Liver (tissue), 9 donors: ENCODE measurements around the gene SNAPC2. TPM values are rescaled to one million over a fixed set of nuclear protein-coding genes. Genes with fewer than 3 reads are reported as not detected.

Source experiments
- DNase-seq: peaks from one replicate; pipeline ENCODE4 v3.0.0-alpha.2; 2017; ENCODE audit warnings: low spot score
- H3K27ac ChIP-seq, 2 donors: one replicate each; pipeline ENCODE4 v1.7.0; 2013; ENCODE audit warnings: inconsistent platforms in 2 of 2, low read length in 2 of 2, control low read depth in 1 of 2, low read depth in 1 of 2, mild to moderate bottlenecking in 1 of 2
- H3K27me3 ChIP-seq, 4 donors: one replicate each; pipeline versions ENCODE4 v1.6.1 to v1.7.0; 2013; ENCODE audit warnings: low read length in 3 of 4, inconsistent platforms in 1 of 4, mild to moderate bottlenecking in 1 of 4, moderate library complexity in 1 of 4; ENCODE audit not compliant: control insufficient read depth in 4 of 4, insufficient read depth in 4 of 4
- H3K36me3 ChIP-seq, 4 donors: one replicate each; pipeline versions ENCODE4 v1.6.1 to v1.7.0; 2013; ENCODE audit warnings: low read length in 3 of 4, mild to moderate bottlenecking in 3 of 4, low read depth in 1 of 4, moderate library complexity in 1 of 4; ENCODE audit not compliant: control insufficient read depth in 4 of 4, insufficient read depth in 3 of 4
- H3K4me1 ChIP-seq, 4 donors: one replicate each; pipeline versions ENCODE4 v1.6.1 to v1.7.0; 2013; ENCODE audit warnings: low read length in 3 of 4, mild to moderate bottlenecking in 3 of 4, moderate library complexity in 1 of 4; ENCODE audit not compliant: control insufficient read depth in 4 of 4, insufficient read depth in 4 of 4
- H3K4me3 ChIP-seq, 3 donors: one replicate each; pipeline versions ENCODE4 v1.6.1 to v1.7.0; 2013; ENCODE audit warnings: low read length in 3 of 3, control low read depth in 1 of 3, low read depth in 1 of 3, mild to moderate bottlenecking in 1 of 3
- H3K9ac ChIP-seq, 2 donors: one replicate each; pipeline ENCODE4 v1.7.0; 2013; ENCODE audit warnings: low read length in 2 of 2, mild to moderate bottlenecking in 2 of 2, moderate library complexity in 2 of 2, control low read depth in 1 of 2, low read depth in 1 of 2
- H3K9me3 ChIP-seq, 4 donors: one replicate each; pipeline versions ENCODE4 v1.6.1 to v1.7.0; 2013; ENCODE audit warnings: low read length in 3 of 4; ENCODE audit not compliant: control insufficient read depth in 4 of 4
- ATF3 ChIP-seq: IDR thresholded peaks from 2 replicates; pipeline ENCODE4 v1.6.1; 2016; ENCODE audit warnings: antibody characterized with exemption
- EGR1 ChIP-seq, 2 donors: IDR thresholded peaks; 2 replicates each; pipeline ENCODE4 v1.6.1; 2016 to 2018; ENCODE audit warnings: antibody characterized with exemption in 2 of 2, low read depth in 2 of 2
- FOXA1 ChIP-seq: IDR thresholded peaks from 2 replicates; pipeline ENCODE4 v1.6.1; 2016; ENCODE audit warnings: antibody characterized with exemption
- FOXA2 ChIP-seq: IDR thresholded peaks from 2 replicates; pipeline ENCODE4 v1.6.1; 2016; ENCODE audit warnings: antibody characterized with exemption
- GABPA ChIP-seq, 2 donors: IDR thresholded peaks in 1 of 2; conservative IDR thresholded peaks in 1 of 2; 2 replicates each; pipeline ENCODE4 v1.6.1; 2016; ENCODE audit warnings: antibody characterized with exemption in 2 of 2, mild to moderate bottlenecking in 1 of 2, moderate library complexity in 1 of 2
- HNF4A ChIP-seq, 2 donors: conservative IDR thresholded peaks; 2 replicates each; pipeline ENCODE4 v1.6.1; 2016; ENCODE audit warnings: antibody characterized with exemption in 2 of 2, mild to moderate bottlenecking in 2 of 2
- HNF4G ChIP-seq: IDR thresholded peaks from 2 replicates; pipeline ENCODE4 v1.6.1; 2016; ENCODE audit warnings: antibody characterized with exemption
- JUND ChIP-seq, 2 donors: IDR thresholded peaks; 2 replicates each; pipeline ENCODE4 v1.6.1; 2016; ENCODE audit warnings: antibody characterized with exemption in 2 of 2
- MAX ChIP-seq: IDR thresholded peaks from 2 replicates; pipeline ENCODE4 v1.6.1; 2016; ENCODE audit warnings: antibody characterized with exemption
- NR2F2 ChIP-seq: IDR thresholded peaks from 2 replicates; pipeline ENCODE4 v1.6.1; 2016; ENCODE audit warnings: antibody characterized with exemption
- RAD21 ChIP-seq, 2 donors: IDR thresholded peaks; 2 replicates each; pipeline ENCODE4 v1.6.1; 2016; ENCODE audit warnings: antibody characterized with exemption in 2 of 2, mild to moderate bottlenecking in 2 of 2
- REST ChIP-seq: IDR thresholded peaks from 2 replicates; pipeline ENCODE4 v1.6.1; 2016; ENCODE audit warnings: antibody characterized with exemption, mild to moderate bottlenecking
- RXRA ChIP-seq, 2 donors: IDR thresholded peaks; 2 replicates each; pipeline ENCODE4 v1.6.1; 2017 to 2018; ENCODE audit warnings: antibody characterized with exemption in 2 of 2, mild to moderate bottlenecking in 1 of 2
- SP1 ChIP-seq: IDR thresholded peaks from 2 replicates; pipeline ENCODE4 v1.6.1; 2018; ENCODE audit warnings: antibody characterized with exemption, mild to moderate bottlenecking
- TAF1 ChIP-seq: conservative IDR thresholded peaks from 2 replicates; pipeline ENCODE4 v1.6.1; 2016; ENCODE audit warnings: antibody characterized with exemption, mild to moderate bottlenecking
- YY1 ChIP-seq: IDR thresholded peaks from 2 replicates; pipeline ENCODE4 v1.6.1; 2016; ENCODE audit warnings: antibody characterized with exemption, mild to moderate bottlenecking
- WGBS: extraction: QIAGEN DNeasy Blood & Tissue Kit; methylation state at CpG from one replicate; pipeline ENCODE4 v1.1.7; 2013; 5-methylcytosine and 5-hydroxymethylcytosine counted together
- polyA plus RNA-seq, 2 donors: library from polyadenylated mRNA; stranded (reverse) in 1 of 2; unstranded in 1 of 2; fragments of 200-250 nt in 1 of 2; fragments of >200 nt in 1 of 2; fragmentation: Nextera tagmentation in 1 of 2; extraction: Ambion mirVana in 1 of 2; gene quantifications; one replicate each; pipeline versions ENCODE4 v1.2.1 to v1.2.3, GENCODE V29; 2013 to 2015
- total RNA-seq, 2 donors: library from RNA; depleted of rRNA; stranded (reverse); fragments of >200 nt; gene quantifications; one replicate each; pipeline ENCODE4 v1.2.3, GENCODE V29; 2014
- TF ChIP-seq, protein P1 (sequence below): IDR thresholded peaks from 2 replicates; pipeline ENCODE4 v1.6.1; 2016; ENCODE audit warnings: antibody characterized with exemption
- TF ChIP-seq, protein P2 (sequence below): fragments of 150-350 bp; IDR thresholded peaks from 2 replicates; pipeline ENCODE4 v1.5.1; 2017; ENCODE audit warnings: improper control_type of control experiment, low read depth, low read length; ENCODE audit not compliant: missing input control
- donor health status: healthy.
- donor health status: healthy.
- donor health status: healthy.
- donor health status: healthy.
- donor health status: healthy.

Gene SNAPC2
- total and polyA plus RNA-seq, 4 donors, result 2.8 to 7.1 (median 3.3) TPM

- TF ChIP-seq TAF1 (no peak), RAD21 (IDR thresholded peaks at IDR 0.05) (no peak), HNF4A (conservative IDR thresholded peaks at IDR 0.05) (no peak), FOXA2 (no peak), RXRA (IDR thresholded peaks at IDR 0.05) (no peak), GABPA (IDR thresholded peaks at IDR 0.05 in 1 of 2, conservative IDR thresholded peaks at IDR 0.05 in 1 of 2) (no peak), HNF4G (no peak)
- TF ChIP-seq, protein P1, sequence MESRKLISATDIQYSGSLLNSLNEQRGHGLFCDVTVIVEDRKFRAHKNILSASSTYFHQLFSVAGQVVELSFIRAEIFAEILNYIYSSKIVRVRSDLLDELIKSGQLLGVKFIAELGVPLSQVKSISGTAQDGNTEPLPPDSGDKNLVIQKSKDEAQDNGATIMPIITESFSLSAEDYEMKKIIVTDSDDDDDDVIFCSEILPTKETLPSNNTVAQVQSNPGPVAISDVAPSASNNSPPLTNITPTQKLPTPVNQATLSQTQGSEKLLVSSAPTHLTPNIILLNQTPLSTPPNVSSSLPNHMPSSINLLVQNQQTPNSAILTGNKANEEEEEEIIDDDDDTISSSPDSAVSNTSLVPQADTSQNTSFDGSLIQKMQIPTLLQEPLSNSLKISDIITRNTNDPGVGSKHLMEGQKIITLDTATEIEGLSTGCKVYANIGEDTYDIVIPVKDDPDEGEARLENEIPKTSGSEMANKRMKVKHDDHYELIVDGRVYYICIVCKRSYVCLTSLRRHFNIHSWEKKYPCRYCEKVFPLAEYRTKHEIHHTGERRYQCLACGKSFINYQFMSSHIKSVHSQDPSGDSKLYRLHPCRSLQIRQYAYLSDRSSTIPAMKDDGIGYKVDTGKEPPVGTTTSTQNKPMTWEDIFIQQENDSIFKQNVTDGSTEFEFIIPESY, result no peak
- TF ChIP-seq, protein P2, sequence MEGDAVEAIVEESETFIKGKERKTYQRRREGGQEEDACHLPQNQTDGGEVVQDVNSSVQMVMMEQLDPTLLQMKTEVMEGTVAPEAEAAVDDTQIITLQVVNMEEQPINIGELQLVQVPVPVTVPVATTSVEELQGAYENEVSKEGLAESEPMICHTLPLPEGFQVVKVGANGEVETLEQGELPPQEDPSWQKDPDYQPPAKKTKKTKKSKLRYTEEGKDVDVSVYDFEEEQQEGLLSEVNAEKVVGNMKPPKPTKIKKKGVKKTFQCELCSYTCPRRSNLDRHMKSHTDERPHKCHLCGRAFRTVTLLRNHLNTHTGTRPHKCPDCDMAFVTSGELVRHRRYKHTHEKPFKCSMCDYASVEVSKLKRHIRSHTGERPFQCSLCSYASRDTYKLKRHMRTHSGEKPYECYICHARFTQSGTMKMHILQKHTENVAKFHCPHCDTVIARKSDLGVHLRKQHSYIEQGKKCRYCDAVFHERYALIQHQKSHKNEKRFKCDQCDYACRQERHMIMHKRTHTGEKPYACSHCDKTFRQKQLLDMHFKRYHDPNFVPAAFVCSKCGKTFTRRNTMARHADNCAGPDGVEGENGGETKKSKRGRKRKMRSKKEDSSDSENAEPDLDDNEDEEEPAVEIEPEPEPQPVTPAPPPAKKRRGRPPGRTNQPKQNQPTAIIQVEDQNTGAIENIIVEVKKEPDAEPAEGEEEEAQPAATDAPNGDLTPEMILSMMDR, result no peak
- 45% methylated on average over 12 of the region's 12 CpGs for whole genome bisulfite sequencing
- no peak overlapping the region for H3K27ac ChIP-seq
- peaks cover 0 to 27% (median 10%) of the 10 kb centered on the region in 4 donors for H3K36me3 ChIP-seq
- no peak overlapping the region for H3K4me3 ChIP-seq
- H3K9me3 ChIP-seq, result no peaks in the 10 kb centered on the region
- no peak overlapping the region for H3K9ac ChIP-seq
- H3K4me1 ChIP-seq, result peaks cover 17 to 46% (median 26%) of the 10 kb centered on the region in 4 donors
- H3K27me3 ChIP-seq, result no peaks in the 10 kb centered on the region
- DNase-seq, result no peak
Observed at GRCh38 chr19:7914099-7914498, 6.0 kb upstream of the SNAPC2 start.

- no peaks in the 10 kb centered on the region for H3K27me3 ChIP-seq
- no peaks in the 10 kb centered on the region for H3K9me3 ChIP-seq
- peaks cover 0 to 27% (median 10%) of the 10 kb centered on the region in 4 donors for H3K36me3 ChIP-seq
- DNase-seq, result no peak
- no peak within 1 kb of the TSS for H3K27ac ChIP-seq
- H3K4me3 ChIP-seq, result no peak within 1 kb of the TSS
- 43% methylated on average over 12 of the region's 12 CpGs for WGBS
- no peak within 1 kb of the TSS for H3K9ac ChIP-seq
- no peak for TF ChIP-seq JUND (IDR thresholded peaks at IDR 0.05)
- TF ChIP-seq EGR1 (IDR thresholded peaks at IDR 0.05; ENCODE audit: low read depth in 2 of 2), result no peak
- TF ChIP-seq REST, result no peak
- no peak for TF ChIP-seq ATF3
- TF ChIP-seq SP1, result no peak
- TF ChIP-seq HNF4A (conservative IDR thresholded peaks at IDR 0.05), result no peak
- no peak for TF ChIP-seq FOXA1
- TF ChIP-seq, protein P2, result no peak
- TF ChIP-seq NR2F2, result no peak
- no peak for TF ChIP-seq YY1
- TF ChIP-seq HNF4G, result no peak
- TF ChIP-seq MAX, result no peak
- H3K4me1 ChIP-seq, result peaks cover 17 to 46% (median 27%) of the 10 kb centered on the region in 4 donors
Observed at GRCh38 chr19:7914598-7915045, 5.5 kb upstream of the SNAPC2 start, which contains the start of gene TGFBR3L. Gene TGFBR3L, plus strand, starts transcription at chr19:7914830.
